Epithelial cell of proximal tubule (primary cell): ENCODE measurements around the gene PPM1D. TPM values are rescaled to one million over a fixed set of nuclear protein-coding genes. Genes with fewer than 3 reads are reported as not detected.

Source experiments
- DNase-seq: peaks from one replicate; pipeline ENCODE4 v3.0.0-alpha.2; 2011; ENCODE audit warnings: low read depth
- H3K4me3 ChIP-seq: 2 replicates; pipeline ENCODE4 v1.5.1; 2011; ENCODE audit warnings: low read depth, mild to moderate bottlenecking, low read length
- total RNA-seq: library from RNA; depleted of rRNA; stranded (reverse); fragments of >200 nt; gene quantifications from 2 replicates; pipeline ENCODE4 v1.2.3, GENCODE V29; 2015
- TF ChIP-seq, protein P1 (sequence below): conservative IDR thresholded peaks from 2 replicates; pipeline ENCODE4 v1.5.1; 2012; ENCODE audit warnings: low read depth, mild to moderate bottlenecking, low read length

PPM1D gene
- total RNA-seq, 1 donor from 2014 or later, result 9.1 TPM

DNA sequence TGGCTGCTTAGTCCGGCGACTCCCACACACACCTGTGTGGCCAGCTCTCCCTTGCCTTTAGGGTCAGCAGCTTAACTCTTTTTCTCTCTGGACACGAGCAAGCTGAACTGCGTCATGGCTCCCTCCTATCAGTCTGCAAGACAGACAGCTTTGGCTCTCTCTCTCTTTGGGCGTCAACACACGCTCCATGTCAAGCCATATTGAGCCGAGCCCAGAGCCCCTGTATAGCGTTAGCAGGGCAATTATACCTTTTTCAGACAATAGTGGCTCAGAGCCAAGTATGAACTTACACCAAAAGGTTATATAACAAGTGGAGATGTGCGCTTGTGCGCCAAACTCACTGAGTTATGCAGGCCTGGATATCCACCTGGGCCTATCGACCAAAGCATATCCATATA lies 39.1 kb upstream of the PPM1D start:
- TF ChIP-seq, protein P1, sequence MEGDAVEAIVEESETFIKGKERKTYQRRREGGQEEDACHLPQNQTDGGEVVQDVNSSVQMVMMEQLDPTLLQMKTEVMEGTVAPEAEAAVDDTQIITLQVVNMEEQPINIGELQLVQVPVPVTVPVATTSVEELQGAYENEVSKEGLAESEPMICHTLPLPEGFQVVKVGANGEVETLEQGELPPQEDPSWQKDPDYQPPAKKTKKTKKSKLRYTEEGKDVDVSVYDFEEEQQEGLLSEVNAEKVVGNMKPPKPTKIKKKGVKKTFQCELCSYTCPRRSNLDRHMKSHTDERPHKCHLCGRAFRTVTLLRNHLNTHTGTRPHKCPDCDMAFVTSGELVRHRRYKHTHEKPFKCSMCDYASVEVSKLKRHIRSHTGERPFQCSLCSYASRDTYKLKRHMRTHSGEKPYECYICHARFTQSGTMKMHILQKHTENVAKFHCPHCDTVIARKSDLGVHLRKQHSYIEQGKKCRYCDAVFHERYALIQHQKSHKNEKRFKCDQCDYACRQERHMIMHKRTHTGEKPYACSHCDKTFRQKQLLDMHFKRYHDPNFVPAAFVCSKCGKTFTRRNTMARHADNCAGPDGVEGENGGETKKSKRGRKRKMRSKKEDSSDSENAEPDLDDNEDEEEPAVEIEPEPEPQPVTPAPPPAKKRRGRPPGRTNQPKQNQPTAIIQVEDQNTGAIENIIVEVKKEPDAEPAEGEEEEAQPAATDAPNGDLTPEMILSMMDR, result no peak
- no peak for DNase-seq
- no peak overlapping the region for H3K4me3 ChIP-seq

DNA sequence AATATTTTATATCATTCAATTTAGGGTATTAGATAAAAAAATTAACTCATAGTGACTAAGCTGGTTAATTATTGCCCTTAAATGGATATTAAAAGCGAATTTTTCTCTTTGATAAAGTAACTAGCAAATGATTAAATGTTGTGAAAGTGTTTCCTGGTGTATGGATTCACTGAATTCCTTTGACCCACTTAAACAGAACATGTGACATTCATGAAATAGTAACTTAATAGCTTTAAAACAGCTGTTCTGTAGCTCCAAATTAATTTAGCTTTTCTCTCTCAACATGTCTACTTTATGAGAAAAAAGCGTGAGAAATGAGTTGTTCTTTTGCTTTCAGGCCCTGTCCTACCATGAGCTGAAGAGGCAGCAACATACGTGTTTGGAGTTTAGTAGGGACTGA lies 37.6 kb upstream of the PPM1D start:
- no peak overlapping the region for H3K4me3 ChIP-seq
- TF ChIP-seq, protein P1, result no peak
- DNase-seq, result peak; percentile 62

DNA sequence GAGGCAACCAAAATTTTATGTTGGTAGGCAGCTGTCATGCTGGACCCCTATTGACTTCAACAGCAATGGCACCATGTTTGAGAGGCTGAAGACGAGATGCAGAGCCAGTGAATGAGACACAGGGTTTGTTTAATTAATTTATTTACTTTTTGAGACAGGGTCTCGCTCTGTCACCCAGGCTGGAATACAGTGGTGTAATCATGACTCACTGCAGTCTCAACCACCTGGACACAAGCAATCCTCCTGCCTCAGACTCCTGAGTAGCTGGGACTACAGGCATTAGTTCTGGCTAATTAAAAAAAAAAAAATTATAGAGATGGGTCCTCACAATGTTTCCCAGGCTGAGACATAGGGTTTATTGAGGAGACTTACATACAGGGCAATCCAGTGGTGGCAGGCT lies 36.2 kb upstream of the PPM1D start:
- no peak for DNase-seq
- no peak overlapping the region for H3K4me3 ChIP-seq

DNA sequence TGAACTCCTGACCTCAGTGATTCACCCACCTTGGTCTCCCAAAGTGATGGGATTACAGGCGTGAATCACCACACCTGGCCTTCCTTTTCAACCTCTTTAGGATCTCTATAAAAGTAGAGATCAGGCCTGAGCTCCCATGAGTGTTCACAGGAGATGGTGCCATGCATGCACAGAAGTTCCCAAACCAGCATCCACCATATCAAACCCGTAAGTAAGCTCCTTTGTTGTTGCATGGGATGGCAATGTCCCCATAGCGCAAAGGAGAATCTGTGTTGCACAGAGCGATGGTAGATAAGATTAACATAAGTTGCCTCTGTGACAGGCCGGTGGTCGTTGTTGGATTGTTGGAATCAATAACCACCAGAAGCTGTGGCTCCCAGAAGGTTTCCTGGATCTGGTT lies 34.8 kb upstream of the PPM1D start:
- TF ChIP-seq, protein P1, result no peak
- no peak for DNase-seq
- H3K4me3 ChIP-seq, result no peak overlapping the region

More for the DNA sequence above, 36.2 kb upstream of the PPM1D start:
- TF ChIP-seq, protein P1, result no peak

DNA sequence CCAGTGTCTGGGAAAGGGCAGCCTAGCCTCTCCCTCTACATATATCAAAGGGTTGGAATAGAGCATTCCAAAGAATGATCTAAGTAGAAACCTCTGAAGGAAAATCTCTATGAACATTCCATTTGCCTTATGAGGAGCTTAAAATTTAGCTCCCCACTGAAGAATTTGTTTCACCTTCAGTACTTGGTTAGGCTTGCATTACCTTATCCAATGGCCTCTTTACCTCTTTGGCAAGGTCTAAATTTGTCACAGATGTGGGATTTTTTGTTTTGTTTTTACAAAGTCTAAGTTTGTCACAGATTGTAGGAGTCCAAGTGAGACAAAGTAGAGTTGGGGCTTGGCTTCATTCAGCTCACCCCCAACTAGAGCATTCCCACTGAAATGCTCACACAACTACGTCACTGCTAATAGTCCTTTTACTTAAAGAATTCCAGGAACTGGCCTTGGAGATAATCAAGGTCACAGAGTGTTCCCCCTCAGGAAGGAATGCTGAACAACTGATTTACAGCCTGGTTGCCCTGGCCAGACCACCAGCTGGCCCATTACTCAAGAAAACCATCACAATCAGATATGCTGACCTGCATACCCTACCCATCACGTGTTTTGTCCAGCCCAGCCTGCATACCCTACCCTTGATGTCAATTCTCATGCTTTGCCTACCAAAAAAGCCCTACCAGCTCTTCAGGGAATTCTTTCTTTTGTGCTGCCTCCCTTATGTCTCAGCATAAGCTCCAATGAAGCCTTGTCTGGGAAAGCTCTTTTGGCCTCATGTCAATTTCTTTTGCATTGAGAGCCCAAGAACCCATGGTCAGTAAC lies 26.5 kb upstream of the PPM1D start:
- TF ChIP-seq, protein P1, result no peak
- no peak overlapping the region for H3K4me3 ChIP-seq
- peak; percentile 49 for DNase-seq

DNA sequence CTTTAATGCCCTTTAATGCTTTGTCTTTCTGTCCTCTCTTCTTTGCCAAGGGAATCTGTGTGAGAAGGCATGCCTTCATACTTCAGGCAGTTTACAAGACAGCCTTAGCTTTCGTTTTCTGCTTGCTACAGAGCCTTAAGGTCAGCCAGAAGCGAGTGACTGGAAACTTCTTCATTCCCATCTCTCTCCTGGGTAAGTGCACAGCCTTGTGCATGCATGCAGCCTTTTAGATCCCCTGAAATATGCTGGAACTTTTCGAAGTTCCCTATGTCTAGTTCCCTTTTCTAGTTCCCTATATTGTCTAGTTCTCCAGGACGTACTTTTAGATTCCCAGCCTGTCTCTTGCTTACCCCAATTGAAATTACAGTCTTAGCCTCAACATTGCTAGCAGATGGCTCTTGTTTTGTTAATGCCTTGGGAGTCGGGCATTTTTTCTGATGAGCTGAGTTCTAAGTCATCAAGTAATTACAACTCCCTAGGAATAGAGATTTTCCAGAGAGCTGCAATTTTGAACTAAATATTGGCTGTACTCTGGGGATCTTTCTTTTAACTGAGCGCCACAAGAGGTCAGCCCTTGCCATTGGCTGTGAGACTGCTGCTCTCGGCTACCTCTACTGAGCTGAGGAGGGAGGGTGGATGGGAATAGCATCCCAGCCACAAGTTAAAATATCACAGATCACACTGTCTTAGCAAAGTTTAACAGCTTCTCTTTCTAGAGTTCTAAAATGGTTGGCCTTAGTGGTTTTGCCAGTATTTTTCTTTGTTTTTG lies 22.7 kb upstream of the PPM1D start:
- H3K4me3 ChIP-seq, result peak overlapping the region; percentile 49
- peak; percentile 49 for DNase-seq
- TF ChIP-seq, protein P1, result peak; percentile 38
